Fibroblast of skin of right quadriceps (primary cell): ENCODE data around the gene DDX49.
A peak's percentile ranks its signal among the peaks of the same experiment; 100 is the strongest.
"Not testable (repeated sequence)": the region's sequence is repeated elsewhere in the genome, so short reads cannot be mapped to it uniquely, and the experiment has no call there.

ENCODE experiments used
- DNase-seq: peaks from one replicate; pipeline ENCODE4 v3.0.0-alpha.2; 2013

The DDX49 gene

DNA sequence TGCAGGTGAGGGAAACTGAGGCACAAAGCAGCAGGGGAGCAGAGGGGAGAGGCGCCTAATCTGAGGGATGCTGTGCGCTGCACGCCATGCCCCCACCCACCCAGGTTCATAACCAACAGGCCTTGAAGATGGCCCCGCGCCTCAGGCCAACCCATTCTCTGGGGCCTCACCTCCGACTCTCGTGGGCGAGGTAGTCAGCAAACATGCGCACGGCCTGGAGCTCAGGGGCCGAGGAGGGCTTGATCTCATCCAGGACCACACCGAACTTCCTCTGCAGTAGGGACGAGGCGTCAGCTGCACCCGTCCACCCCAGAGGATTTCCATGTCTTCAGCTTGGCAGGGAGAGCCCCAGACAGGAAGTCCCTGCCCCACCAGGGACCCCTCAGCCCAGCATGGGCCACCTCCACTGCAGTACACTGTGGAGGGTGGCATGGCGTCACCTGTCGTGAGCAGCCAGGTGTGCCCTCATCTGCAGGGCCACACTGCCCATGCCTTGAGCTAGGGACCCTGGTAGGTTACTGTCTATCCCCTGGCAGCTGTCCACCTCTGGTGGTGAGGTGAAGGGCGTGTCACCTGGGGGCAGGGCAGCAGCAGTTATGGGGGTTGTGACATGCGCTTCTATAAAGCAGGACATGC lies 8.6 kb upstream of the DDX49 start:
- no peak for DNase-seq

DNA sequence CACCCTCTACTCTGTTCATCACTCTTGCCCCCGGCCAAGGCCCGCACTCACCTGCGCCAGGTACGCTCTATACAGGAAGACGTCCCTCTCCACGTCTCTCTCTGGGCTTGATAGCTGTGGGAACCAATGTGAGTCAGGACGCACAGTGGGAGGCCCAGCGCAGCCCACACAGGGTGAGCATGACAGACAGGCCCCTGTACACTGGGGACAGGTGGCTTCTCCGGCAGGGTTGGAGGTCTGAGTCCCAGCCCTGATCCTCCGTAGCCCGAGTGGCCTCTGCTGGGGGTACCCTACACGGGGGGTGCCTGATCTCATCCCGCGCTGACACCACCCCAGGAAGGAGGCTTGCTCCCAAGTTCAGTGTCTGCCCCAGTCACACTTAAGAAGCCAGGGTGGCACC lies 6.6 kb upstream of the DDX49 start:
- no peak for DNase-seq

- no peak for DNase-seq
Observed at GRCh38 chr19:18913466-18913865, 6.0 kb upstream of the DDX49 start.

DNA sequence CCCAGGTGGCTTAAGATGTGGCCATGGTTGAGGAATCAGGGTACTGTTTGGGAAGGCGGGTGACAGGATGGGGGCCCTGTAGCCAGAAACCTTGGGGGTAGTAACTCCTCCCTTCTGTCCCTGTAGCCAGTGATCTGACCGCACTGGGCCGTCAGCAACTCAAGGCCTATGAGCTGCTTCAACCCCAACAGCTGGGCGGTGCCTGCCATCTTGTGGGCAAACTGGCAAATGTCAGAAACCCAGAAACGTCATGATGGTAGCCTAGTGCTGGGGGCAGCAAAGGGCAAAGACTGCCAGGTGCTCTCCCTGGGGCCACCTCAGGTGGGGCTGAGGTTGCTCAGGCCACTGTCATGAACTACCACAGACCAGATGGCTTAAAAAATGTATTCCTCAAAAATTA lies 3.9 kb upstream of the DDX49 start:
- DNase-seq = peak; percentile 22

GRCh38 chr19:18917593-18917992 lies 1.9 kb upstream of the DDX49 start:
- not testable (repeated sequence) for DNase-seq

GRCh38 chr19:18919900-18920214 lies 342 bp downstream of the DDX49 start:
- DNase-seq = no peak

DNA sequence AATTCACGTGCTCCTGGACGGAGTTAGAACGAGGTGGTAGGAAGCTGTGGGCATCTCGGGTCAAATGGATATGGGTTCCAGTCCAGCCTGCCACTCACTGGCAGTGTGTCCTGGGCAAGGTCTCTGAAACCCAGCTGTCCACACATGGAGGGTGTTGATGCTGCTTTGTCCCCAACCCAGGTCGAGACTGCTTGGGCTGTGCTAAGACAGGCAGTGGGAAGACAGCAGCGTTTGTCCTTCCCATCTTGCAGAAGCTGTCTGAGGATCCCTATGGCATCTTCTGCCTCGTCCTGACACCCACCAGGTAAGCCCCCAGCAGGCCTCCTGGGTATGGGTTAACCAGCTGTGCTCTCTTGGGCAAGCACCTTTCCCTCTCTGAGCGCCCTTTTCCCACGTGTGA lies 885 bp downstream of the DDX49 start:
- no peak for DNase-seq

GRCh38 chr19:18921593-18921992 lies 2.1 kb downstream of the DDX49 start:
- DNase-seq = no peak

DNA sequence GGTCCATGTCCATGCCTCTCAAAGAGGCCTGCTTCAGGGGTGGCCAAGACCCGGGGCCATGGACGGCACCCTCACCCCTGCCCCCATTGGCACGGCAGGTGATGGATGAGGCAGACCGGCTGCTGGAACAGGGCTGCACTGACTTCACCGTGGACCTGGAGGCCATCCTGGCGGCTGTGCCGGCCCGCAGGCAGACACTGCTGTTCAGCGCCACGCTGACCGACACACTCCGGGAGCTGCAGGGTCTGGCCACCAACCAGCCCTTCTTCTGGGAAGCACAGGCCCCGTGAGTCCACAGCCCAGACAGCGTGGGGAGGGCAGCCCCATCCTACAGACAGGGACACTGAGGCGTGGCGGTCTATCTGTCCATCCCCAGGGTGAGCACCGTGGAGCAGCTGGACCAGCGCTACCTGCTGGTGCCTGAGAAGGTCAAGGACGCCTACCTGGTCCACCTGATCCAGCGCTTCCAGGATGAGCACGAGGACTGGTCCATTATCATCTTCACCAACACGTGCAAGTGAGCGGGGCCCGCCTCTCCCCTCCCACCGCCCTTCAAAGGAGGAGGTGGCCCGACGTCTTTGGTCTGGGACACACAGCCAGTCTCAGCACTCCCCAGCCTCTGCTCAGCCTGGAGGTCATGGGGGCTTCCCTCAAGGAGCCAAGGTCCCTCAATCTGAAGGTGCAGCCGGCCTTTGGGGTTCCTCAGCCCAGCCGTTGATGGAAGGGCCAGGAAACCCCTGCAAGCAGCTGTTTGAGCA lies 2.9 kb downstream of the DDX49 start:
- no peak for DNase-seq

GRCh38 chr19:18924684-18925213 lies 5.2 kb downstream of the DDX49 start:
- no peak for DNase-seq

DNA sequence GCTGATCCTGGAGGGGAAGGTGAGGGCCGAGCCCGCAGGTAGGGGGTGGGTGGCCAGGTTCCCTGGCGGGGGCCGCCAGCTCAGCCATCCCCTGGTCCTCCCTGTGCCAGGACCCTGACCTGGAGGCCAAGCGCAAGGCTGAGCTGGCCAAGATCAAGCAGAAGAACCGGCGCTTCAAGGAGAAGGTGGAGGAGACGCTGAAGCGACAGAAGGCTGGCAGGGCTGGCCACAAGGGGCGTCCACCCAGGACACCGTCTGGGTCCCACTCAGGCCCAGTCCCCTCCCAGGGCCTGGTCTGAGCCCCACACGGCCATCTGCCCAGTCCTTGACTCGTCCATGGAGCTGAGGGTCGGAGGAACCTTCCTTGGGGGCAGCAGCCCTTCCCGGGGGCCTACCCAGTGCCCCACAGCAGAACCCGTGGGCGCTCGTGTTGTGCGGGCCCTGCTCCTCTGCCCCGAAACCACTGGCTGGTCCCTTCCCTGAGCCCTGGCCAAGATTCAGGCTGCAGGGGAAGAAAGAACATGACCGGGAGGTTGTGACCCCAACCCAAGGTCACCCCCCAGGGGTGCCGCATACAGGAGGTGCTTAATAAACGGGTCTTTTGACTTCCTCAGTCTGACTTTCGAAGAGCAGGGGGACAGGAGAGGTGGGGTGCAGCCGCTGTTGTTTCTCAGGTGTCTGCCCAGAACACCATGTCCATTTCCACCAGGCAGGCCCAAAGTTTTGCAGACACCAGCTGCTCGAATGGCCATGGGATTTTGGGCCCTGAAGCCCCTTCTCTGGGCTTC lies 8.7 kb downstream of the DDX49 start:
- DNase-seq = no peak

DNA sequence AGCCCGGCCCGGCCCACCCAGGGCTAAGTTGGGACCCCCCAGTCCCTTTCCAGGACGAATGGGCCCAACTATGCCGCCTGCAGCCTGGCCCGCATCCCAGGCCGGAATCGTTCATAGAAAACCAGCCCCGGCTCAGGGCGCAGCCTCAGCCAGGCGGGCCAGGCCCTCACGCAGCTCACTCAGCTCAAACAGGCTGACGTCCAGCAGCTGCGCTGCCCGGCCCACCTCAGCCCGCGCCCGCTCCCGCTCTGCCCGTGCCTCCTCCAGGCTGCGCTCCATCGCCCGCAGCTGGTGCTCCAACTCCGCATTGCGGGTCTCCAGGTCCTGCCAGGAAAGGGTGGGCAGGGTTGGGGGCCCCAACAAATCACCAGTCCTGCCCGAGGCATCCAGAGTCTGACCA lies 9.8 kb downstream of the DDX49 start:
- no peak for DNase-seq

GRCh38 chr19:18931316-18932162 lies 12.0 kb downstream of the DDX49 start:
- no peak for DNase-seq

DNA sequence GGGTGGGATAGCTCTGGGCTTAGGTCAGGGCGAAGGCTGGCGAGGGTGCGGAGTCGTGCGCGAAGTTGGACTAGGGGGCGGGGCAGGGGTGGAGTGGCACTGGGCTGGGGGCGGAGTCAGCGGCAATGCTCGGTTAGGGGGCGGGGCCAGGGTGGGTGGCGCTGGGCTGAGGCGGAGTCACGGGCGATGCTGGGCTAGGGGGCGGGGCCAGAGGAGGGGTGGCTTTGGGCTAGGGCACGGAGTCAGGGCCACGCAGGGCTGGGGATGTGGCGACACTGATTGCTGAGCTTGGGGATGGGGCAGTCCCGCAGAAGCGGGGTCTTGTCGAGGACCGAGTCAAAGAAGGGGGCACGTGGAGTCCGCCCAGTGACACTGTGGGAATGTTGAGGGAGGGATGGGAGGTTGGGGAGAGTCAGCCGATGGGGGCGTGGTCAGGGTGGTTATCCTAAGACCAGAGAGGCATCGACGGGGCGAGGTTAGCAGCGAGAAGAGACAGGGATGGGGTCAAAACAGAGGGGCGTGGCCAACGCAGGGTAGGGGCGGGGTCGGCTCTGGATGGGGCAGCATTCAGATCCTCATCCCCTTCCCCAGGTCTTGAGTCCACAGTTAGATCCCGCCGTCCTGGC lies 12.8 kb downstream of the DDX49 start:
- DNase-seq = peak; percentile 43

DNA sequence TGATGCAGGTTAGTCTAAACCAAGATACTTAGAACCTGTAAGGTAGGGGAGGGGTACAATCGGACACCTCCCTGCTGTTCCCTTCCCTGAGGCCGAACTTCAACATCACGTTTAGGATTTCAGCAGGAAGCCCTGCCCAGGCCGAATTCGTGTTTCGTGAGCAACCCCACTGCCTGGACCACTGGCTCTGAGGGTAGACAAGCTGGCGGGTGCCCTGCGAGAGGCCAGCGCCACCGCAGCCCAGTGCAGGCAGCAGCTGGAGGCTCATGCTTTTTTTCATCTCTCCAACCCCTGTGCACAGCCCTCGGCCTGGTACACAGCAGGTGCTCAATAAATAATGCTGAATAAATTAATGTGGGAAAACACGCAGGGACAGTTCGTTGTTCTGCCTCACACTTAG lies 13.8 kb downstream of the DDX49 start:
- DNase-seq = no peak

- no peak for DNase-seq
Observed at GRCh38 chr19:18939163-18939562, 19.6 kb downstream of the DDX49 start.

GRCh38 chr19:18939922-18940768 lies 20.6 kb downstream of the DDX49 start:
- DNase-seq = peak; percentile 54

- peak; percentile 65 for DNase-seq
Observed at GRCh38 chr19:18940769-18941627, 21.5 kb downstream of the DDX49 start, which contains the start of gene HOMER3. HOMER3 (minus strand) TSS chr19:18941217; CDS start chr19:18938982, 2,235 bp downstream.

DNA sequence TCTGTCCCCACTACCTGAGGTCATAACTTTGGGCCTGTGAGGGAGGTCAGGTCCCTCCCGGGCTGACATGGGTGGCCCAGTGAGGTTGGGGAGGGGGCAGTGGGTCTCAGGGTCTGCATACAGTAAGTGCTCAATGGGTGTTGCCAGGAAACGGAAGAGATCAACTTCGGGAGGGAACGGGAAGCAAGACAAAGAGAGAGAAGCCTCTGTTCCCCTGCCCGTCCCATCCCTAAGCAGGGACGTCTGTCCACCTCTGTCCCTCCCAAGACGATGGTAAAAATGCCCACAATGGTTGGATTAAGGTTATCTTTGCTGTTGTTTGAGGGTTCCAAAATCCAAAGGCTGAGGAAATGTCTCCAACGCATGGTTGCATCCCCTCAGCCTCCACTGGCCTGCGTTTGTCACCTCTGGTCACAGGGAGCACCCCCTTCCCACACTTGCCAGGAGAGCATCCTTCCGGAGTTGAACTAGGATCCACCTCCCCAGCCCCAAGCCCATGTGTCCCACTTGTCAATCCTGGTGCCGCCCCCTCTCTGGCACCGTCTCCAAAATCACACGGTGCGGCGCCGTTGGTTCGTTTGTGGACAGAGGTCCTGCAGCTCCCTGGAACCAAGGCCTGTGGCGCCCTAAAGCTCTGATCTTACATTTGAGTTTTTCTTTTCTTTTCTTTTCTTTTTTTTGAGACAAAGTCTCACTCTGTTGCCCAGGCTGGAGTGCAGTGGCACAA lies 22.3 kb downstream of the DDX49 start:
- DNase-seq = no peak

DNA sequence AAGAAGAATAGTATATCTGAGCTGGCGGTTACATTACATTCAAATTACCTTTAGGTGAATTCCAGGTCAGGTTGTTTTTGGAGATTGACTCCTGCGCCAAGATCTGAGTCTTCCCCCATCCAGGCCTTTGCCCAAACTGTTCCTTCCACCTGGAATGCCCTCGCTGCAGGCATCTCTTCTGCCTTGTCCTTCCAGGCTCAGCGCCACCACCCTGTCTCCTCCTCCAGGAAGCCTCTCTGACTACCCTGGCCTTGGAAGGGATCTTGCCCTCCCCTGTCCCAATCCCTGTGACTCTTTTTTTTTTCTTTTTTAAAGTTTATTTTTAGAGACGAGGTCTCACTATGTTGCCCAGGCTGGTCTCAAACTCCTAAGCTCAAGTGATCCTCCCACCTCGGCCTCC lies 23.2 kb downstream of the DDX49 start:
- DNase-seq = no peak
